ENCODE measurements around the gene APOL5.
"Not testable (repeated sequence)": the region's sequence is repeated elsewhere in the genome, so short reads cannot be mapped to it uniquely, and the experiment has no call there.

The APOL5 gene

DNA sequence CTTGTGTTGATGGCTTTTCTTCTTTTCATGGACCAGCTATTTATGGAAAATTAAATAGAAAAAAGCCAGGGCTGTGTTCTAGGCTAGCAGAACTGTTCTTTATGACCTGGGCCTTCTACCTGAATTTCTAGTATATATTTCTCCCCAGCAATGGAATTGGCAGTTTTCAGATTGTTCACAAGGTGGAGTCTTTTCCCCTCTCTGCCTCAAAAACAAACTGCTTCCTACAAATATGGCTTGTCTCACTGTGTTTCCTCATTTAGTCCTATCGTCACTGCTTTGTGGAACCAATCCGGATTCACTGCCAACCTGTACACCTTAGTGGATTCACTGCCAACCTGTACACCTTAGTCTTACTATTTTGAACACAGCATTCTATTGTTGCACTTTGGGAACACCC, 5.0 kb upstream of the APOL5 start:
- DNase-seq = no peak

DNA sequence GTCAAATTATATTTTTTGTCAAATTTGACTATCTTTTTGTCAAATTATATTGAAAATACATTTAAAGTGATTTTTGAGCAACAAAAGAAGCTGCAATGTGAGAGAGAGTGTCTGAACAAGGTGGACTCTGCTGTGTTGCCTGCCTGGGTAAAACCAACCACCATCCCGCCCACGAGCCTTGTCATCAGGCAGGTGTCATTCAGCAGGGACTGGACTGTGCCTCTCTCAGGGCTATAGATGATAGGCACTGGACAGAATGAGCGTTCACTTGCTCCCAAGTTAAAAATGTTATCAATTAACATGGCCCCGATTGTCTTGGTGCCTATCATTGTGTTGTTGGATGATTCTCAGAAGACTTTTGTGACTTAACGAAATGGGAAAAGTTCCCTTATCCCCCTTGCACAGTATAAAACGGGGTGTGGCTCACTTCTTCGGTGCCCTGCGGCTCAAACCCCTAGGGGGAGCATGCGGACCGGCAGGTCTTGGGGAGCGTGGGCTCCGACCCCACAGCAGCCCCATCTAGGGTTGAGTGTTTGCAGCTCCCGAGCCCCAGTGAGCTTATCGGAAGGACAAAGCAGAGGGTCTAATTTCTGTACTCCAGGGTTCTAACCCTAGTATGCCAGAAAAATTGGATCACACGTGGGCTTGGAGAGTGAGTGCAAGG, 1.7 kb downstream of the APOL5 start:
- DNase-seq = no peak

DNA sequence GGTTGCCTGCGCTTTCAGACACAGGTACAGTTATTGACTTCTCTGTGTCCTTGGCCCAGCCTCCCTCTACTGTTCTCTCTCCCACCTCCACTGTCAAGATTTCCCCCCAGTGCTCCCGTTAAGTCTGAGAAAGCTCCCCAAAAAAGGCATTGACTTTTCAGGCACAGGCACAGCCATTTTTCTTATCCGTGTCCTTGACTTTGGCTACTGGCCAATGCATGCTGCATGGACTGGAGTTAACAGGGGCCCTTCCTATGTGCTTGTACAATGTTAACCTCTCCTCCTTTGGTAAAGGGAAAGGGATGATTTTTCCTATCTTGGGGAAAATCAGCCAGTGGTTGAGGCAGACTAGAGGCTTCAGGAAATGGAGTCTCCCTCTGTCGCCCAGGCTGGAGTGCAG, 4.3 kb downstream of the APOL5 start:
- DNase-seq = no peak

DNA sequence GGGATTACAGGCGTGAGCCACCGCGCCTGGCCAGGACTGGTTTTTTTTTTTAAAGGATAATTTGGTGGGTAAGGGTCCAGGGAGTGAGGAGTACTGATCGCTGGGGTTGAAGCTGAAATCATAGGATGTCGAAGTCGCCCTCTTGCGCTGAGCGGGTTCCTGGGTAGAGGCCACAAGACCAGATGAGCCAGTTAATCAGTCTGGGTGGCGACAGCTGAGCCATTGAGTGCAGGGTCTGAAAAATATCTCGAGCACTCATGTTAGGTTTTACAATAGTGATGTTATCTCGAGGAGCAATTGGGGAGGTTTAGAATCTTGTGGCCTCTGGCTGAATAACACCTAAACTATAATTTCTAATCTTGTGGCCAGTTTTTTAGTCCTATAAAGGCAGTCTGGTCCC, 7.8 kb downstream of the APOL5 start:
- DNase-seq = no peak

DNA sequence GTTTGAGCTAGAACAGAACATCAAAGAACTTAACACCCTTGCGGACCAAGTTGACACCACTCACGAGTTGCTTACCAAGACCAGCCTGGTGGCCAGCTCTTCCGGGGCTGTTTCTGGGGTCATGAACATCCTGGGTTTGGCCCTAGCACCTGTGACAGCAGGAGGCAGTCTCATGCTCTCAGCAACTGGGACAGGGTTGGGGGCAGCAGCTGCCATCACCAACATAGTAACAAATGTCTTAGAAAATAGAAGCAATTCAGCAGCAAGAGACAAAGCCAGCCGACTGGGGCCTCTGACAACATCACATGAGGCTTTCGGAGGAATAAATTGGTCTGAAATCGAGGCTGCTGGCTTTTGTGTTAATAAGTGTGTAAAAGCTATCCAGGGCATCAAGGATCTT, 8.7 kb downstream of the APOL5 start:
- DNase-seq = no peak

DNA sequence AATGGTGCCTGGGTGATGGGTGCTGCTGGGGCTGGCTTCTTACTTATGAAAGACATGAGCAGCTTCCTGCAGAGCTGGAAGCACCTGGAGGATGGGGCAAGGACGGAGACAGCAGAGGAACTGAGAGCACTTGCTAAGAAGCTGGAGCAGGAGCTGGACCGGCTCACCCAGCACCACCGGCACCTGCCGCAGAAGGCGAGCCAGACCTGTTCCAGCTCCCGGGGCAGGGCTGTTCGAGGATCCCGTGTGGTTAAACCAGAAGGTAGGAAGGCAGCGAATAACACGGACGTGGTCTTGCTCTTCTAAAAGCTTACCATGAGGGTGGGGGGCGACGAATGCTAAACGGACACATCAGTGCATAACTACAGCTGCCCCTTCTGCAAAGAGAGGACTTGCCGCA, 9.3 kb downstream of the APOL5 start:
- no peak for DNase-seq

DNA sequence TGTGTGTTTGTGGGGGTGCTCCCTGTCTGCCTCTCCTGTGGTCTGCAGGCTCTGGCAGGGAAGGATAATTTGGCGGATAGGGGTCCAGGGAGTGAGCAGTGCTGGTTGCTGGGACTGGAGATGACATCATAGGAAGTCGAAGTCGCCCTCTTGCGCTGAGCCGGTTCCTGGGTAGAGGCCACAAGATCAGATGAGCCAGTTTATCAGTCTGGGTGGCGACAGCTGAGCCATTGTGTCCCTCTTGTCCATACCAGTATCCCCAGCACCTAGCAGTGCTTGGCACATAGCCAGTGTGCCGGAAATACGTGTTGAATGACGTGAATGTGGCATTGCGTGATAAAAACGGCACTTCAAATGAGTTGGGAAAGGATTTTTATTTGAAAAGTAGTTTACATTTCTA, 9.8 kb downstream of the APOL5 start:
- DNase-seq = no peak

DNA sequence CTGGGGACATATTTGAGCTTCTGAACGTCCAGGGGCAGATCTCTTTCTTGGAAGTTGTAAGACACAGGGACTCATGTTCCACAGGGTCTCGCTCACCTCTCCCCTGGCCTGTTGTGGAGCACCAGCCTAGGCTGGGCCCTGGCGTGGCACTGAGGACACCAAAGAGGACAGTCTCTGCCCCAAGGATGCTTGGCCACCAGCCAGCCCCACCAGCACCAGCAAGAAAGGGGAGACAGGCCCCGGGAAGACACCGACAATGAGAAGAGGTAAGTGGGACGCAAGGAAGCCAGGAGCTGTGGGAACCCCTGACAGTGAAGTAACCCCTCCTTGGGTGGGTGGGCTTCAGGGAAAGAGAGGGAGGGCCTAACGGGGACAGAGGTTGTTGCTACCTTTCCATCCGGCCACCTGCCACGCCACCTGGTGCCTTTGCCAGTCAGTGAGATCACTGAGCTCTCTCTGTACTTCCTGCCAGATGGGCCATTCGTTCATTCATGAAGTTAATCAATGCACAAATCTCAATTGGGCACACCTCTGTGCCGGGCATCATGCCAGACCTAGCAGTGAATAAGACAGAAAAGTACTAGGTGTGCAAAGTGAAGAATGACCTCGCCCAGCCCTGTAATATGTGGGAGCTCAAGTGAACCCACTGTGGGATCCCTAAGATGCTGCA, 11.1 kb downstream of the APOL5 start:
- no peak for DNase-seq

DNA sequence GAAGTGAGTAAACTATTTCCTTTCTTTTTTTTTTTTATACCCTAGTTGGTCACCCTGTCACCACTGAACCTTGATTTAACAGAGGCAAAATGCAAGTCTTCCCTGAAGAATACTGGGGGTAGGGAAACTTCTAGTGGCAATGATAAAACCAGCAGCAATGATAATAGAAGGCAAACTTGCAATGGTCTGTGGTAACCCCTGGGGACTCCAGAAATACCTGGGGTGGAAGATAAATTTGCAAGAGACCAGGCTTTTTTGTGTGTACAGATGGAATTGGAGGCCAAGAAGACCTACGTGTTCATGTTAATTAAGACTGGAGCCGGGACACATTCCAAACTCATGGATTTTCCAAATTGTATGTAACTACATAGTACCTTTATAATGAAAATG, 11.6 kb downstream of the APOL5 start:
- no peak for DNase-seq

DNA sequence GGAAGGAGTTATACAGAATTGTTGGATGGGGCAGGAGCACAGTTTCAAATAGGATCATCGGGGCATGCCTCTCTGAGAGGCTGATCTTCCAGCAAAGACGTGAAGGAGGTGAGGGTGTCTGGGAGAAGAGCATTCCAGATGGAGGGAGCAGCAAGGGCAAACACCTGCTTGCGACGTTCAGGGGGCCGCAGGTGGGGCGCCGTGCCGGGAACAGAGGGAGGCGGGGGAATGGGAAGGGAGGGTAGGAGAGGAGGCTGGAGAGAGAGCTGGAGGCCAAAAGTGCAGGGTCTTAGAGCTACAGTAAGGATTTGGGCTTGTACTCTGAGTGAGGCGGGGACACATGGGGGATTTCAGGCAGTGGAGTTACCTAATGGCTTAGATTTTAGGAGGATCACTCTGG, 13.6 kb downstream of the APOL5 start:
- DNase-seq = no peak

DNA sequence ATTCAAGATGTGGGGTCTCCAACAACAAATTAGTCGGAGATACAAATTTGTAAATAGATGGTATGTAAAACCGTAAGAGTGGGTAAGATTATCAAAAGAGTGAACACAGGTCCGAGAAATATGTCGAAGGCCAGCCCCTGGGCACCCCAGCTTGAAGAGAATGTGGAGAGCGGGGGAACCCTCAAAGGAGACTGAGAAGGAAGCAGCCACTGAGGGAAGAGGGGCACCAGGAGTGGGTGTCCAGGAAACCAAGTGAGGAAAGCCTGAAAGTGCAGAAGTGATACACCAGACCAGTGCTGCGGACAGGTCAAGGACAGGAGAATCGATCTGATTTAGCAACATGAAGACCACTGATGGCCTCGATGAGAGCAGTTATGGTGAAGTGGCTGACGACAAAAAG, 14.4 kb downstream of the APOL5 start:
- no peak for DNase-seq

DNA sequence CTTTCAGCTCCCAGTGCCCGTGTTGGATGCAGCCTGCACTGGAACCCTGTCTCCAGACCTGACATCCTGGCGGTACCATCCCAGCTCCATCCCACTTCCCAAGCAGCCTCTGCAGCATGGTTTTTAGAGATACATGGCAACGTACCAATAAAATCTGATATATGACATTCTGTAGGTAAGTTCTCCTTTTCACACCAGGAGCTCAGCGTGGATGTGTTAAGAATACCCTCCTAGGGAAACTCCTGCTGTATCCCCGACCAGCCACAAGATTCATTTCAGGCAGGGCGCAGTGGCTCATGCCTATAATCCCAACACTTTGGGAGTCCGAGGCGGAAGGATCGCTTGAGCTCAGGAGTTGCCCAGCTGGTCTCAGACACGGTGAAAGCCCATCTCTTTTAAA, 15.4 kb downstream of the APOL5 start:
- no peak for DNase-seq

DNA sequence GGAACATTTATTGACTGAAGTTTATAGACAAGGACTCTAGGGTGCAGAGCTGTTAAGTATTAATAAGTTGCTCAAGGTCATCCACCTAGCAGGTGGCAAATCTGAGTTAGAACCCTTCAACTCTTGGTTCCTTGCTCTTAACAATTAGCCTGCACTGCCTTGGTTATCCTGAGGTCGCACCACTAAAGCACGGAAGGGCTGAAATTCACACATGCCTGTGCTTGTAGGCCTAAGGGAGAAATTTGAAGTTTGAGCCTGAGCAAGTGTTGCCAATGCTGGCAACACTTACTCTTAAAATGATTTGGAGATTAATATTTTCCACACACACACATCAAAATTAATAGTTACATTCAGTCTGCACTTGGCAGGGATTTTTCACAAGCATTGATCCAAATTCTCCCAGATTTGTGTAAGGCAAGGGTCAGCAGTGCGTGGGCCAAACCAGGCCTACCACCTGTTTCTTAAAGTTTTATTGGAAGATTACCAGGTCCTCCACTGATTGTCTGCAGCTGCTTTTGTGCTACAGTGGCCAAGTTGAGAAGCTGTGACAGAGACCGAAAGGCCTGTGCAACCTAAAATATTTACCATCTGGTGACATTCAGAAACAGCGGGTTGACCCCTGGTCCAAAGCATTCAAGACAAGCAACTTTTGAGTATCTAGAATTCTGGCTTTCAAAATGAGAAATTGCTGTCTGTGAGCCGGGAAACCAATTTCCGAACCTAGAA, 16.3 kb downstream of the APOL5 start:
- no peak for DNase-seq

DNA sequence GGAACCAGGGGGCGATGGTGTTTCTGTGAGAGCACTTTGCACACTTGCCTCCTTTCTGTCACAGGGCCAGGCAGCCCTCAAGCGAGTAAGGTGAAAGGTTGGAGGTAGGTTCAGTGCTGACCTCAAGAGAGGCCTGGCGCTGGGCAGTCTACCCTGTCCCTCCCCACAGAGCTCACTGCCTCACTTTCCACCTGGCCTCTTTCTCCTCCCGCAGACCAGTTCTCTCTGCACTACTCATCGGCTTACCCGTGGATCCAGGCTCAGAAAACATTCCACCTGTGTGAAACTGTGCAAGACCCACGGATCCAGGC, 16.8 kb downstream of the APOL5 start:
- DNase-seq = no peak

DNA sequence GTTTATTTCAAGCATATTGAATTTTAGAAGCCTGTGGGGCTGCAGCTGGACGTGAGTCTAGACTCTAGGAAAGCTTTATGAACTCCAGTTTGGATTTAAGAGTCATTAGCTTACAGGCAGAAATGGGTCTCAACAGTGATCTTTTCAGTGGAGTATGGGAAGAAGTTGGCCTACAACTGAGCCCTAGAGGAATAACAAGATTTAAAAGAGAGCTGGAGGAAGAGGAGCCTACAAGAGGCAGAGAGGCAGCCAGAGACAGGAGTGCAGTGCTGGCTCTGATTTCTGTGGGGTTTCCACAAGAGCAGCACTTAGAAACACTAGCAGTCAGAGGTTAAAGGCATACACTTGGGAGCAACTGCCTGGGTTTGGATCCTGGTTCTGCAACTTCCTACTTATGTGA, 17.9 kb downstream of the APOL5 start:
- DNase-seq = no peak

DNA sequence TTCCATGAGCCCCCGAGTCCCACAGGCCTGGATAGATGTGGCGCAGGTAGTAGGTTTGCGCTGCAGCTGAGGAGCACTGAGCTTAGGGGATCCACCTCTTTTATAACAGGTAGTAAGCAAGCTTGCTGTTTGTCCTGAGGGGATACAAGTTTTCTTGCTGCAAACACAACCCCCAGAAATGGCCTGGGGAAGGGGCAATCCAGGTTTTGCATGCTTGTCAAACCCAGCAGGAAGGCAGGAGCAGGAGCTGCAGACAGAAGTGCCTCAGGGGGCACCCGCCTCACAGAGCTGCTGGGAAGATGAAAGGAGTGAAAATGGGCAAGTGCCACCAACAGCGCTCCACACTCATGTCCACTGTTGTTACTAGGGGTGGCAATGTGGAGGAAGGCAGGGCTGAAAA, 18.5 kb downstream of the APOL5 start:
- DNase-seq = no peak

DNA sequence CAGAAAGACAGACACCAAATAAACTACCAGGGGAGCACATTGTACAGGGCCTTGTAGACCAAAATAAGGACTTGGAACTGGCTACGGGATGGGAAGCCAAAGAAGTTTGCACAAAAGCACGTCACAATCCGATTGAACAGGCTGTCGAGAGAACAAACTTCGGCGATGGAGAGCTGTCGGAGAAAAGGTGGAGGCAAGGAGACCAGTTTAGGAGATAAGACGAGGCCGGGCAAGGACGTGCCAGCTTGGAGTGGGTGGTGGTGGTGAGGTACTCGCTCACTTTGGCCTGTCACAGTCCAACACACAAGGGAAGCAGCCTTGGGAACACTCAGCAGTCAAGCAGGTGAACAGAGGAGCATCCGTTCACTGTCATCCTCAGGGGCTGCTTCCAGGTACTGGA, 19.0 kb downstream of the APOL5 start:
- DNase-seq = no peak

DNA sequence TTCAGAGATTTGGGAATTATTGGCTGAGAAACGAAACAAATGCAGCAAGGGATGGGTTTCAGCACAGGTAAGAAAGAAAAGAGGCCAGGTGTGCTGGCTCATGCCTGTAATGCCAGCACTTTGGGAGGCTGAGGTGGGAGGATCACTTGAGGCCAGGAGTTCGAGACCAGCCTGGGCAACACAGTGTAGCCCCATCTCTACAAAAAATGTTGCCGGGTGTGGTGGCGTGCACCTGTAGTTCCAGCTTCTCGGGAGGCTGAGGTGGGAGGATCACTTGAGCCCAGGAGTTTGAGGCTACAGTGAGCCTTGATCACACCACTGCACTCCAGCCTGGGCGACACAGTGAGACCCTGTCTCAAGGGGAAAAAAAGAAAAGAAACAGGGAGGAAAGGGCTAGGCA, 20.2 kb downstream of the APOL5 start:
- DNase-seq = not testable (repeated sequence)

DNA sequence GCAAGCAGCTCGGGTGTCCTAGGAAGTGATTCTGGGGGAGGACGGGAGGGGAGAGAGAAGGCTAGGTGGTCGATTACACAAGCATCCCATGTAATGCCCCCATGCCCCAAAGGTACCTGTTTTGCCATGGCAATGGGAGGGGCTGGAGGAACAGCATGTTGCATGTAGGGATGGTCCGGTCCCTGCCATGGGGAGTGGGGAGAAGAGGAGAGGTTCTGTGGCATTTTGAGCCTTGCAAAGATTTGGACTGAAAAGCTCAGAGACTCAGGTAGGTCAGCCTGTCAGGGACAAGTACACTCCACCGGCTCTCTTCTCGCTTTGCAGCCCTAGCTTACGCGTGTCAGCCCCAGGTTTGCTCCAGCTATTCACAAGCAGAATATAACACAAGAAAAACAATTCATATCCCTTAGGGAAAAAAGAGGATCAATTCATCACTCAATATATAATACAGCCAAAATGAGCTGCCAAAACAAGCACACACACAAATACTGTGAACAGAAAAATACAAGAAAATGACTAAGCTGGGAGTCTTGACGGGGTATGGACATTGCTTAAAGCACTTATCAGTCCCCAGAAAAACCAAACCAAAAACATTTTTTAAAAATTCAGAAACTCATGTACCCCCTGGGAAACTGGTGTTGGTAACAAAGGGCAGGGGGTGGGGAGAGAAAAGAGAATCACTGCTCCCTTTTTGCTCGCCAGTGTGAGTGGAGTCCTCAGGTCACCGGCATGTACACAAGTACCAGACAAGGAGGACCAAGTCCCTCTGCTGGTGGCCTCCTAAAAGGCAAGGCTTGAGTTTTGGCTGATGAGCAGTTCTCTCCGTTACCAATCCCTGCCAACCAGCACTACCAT, 21.6 kb downstream of the APOL5 start:
- no peak for DNase-seq

DNA sequence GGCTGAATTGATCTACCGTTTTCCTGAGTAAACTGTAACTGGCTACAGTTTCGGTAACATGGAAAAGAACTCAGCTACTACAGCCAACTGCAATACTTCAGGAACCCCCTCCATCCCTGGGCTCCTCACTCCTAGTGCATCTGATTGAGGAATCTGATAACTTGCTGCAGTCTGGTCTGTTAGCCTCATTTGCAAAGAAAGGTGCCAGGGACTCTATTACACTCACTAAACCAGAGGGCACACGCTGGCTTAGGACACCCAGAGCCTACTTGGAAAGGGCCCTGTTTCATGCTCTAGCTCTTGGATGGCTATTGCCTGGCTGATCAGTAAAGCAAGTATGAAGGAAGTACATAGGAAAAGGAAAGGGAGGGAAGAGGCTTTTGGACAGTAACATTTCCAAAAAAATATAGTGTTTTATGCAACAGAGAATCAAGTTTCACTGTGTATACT, 22.3 kb downstream of the APOL5 start:
- no peak for DNase-seq

DNA sequence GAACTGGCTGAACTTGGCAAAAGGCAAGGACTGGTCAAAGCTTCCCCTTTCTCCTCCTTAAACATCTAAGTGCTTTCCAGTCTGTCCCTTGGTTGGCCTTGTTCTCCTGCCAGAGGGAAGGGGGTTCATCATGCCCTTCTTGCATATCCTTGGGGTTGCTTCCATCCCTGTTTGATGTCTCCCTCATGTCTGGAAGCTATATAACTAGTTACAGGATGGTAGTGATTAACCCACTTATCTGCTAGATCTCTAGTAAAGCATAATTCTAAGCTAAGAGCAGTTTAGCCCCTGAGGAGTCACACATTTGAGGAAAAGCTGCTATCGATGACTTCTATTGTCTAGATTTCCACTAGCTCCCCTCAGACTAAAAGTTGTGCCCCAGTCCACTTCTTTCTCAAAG, 22.9 kb downstream of the APOL5 start:
- no peak for DNase-seq

DNA sequence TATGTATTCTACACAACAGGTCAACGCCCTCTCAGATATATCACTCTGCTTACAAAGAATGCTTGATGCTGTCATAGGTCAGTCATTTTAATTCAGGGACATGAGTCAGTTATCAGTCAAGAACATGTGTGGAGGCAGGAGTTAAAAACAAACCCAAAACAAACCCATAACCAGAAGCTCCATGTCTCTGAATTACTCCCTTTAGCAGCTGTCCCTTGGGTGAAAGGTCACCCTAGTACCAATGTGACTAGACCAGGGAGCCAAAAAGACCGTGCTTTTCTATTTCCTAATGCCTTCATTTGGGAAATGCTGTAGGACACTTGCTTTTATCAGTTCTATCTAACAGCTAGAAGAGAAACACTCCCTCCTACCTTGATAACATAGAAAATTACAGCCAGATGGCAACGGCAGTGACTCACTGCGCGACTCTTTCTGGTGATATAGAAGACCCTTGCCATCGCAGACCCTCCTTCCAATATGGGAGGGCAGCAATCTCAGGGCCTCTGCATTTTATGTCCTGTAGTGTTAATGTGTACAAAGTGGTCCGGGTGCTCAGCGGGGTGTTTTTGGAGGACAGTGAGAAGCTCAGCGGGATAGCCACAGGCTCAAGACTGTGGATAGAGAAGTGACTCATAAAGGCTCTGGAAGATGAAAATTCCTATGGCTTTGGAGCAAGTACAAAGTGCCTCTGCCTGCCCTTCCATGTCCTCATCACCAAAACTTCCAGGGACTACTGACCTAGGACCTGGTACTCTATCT, 24.8 kb downstream of the APOL5 start:
- no peak for DNase-seq

DNA sequence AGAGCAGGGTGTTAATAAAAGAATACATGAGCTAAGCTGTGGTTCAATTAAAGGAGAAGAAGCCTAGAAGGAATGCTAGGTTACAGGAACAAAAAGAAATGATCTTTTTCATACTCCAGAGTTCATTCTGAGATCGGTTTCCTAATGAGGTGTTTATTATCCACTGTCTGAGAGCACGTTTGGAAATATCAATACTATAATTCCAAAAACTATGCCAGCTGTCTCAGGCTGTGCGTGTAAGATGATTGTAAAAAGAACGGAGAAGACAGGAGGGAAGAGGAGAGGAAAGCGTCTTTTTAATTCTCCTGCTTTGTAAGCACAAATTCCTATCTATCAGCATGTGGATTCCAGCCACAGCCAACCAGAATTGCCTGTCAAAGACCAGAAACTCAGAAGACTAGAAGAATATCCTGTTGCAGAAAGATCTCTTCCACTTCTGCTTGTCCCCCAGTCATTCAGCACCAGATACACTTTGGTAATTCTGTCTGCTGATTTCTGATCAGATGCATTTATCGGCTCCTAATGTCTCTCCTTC, 25.7 kb downstream of the APOL5 start:
- no peak for DNase-seq
